Lower leg skin (tissue), 4 donors: ENCODE data around the gene TMC1. TPM values are rescaled to one million over a fixed set of nuclear protein-coding genes. Genes with fewer than 3 reads are reported as not detected.
"Not testable (repeated sequence)": the region's sequence is repeated elsewhere in the genome, so short reads cannot be mapped to it uniquely, and the experiment has no call there.

Experiments used
- DNase-seq, 2 donors: peaks; one replicate each; pipeline ENCODE4 v3.0.0-alpha.2; 2019; ENCODE audit warnings: low spot score in 2 of 2
- H3K4me3 ChIP-seq: fragments of 200-600 bp; sonication (generic); 2 replicates; pipeline ENCODE4 v1.5.1; 2017; ENCODE audit warnings: mild to moderate bottlenecking, low read depth; ENCODE audit not compliant: poor library complexity, severe bottlenecking
- CTCF ChIP-seq, 3 donors: fragments of 450-650 bp; IDR thresholded peaks; one replicate each; pipeline ENCODE4 v1.5.1; 2016; ENCODE audit warnings: antibody characterized with exemption in 3 of 3, mild to moderate bottlenecking in 3 of 3, moderate library complexity in 2 of 3
- POLR2A ChIP-seq, 2 donors: fragments of 450-650 bp; IDR thresholded peaks; one replicate each; pipeline ENCODE4 v1.6.1; 2016 to 2017; ENCODE audit warnings: antibody characterized with exemption in 2 of 2, mild to moderate bottlenecking in 1 of 2, moderate library complexity in 1 of 2
- WGBS, 2 donors: methylation state at CpG; one replicate each; pipeline ENCODE4 v1.1.5; 2018; 5-methylcytosine and 5-hydroxymethylcytosine counted together
- intact Hi-C: fragments of 100-400 bp; cut with DNase I; formaldehyde crosslinking; loops from one replicate; pipeline ENCODE4 v1.15.0; 2023; ENCODE audit warnings: low total_unique reads
- total RNA-seq, 4 donors: library from RNA; depleted of rRNA; stranded (reverse); fragments of >200 nt; gene quantifications; one replicate each; pipeline ENCODE4 v1.1.0, GENCODE V29; 2016

TMC1 gene
- total RNA-seq, 4 donors from 2014 or later: 0.13 to 0.46 TPM; not detected in 2

- intact Hi-C loops: no loop called here
- DNase-seq: no peak
- H3K4me3 ChIP-seq: no peak overlapping the region
- no peak for TF ChIP-seq POLR2A (IDR thresholded peaks at IDR 0.05)
These were observed 15.7 kb downstream of the TMC1 start for GRCh38 chr9:72537011-72537545.

GRCh38 chr9:72537671-72538070 lies 16.3 kb downstream of the TMC1 start:
- no peak for DNase-seq
- no peak for TF ChIP-seq POLR2A (IDR thresholded peaks at IDR 0.05)
- TF ChIP-seq CTCF (IDR thresholded peaks at IDR 0.05): no peak
- 89 to 95% methylated on average over 1 of the region's 1 CpG for WGBS, 2 donors
- H3K4me3 ChIP-seq: no peak overlapping the region
- intact Hi-C loops: no loop called here

GRCh38 chr9:72538921-72539702 lies 17.7 kb downstream of the TMC1 start:
- intact Hi-C loops: no loop called here
- 86 to 96% methylated on average over 4 of the region's 4 CpGs for WGBS, 2 donors
- TF ChIP-seq POLR2A (IDR thresholded peaks at IDR 0.05): no peak
- no peak for TF ChIP-seq CTCF (IDR thresholded peaks at IDR 0.05)
- no peak overlapping the region for H3K4me3 ChIP-seq
- no peak for DNase-seq

GRCh38 chr9:72539824-72540347 lies 18.5 kb downstream of the TMC1 start:
- intact Hi-C loops: no loop called here
- WGBS, 2 donors: 75 to 86% methylated on average over 6 of the region's 6 CpGs
- TF ChIP-seq CTCF (IDR thresholded peaks at IDR 0.05): no peak
- no peak for TF ChIP-seq POLR2A (IDR thresholded peaks at IDR 0.05)
- DNase-seq: no peak
- no peak overlapping the region for H3K4me3 ChIP-seq

GRCh38 chr9:72540348-72540873 lies 19.0 kb downstream of the TMC1 start:
- TF ChIP-seq CTCF (IDR thresholded peaks at IDR 0.05) (no peak), POLR2A (IDR thresholded peaks at IDR 0.05) (no peak)
- H3K4me3 ChIP-seq: no peak overlapping the region
- WGBS, 2 donors: 43 to 46% methylated on average over 6 of the region's 6 CpGs
- intact Hi-C loops: no loop called here
- no peak for DNase-seq

- intact Hi-C loops, H3K4me3 ChIP-seq, DNase-seq: not testable (repeated sequence)
- 62 to 77% methylated on average over 5 of the region's 5 CpGs for WGBS, 2 donors
These were observed 21.1 kb downstream of the TMC1 start for GRCh38 chr9:72542537-72542833.
